Measurements from ENCODE around the gene CFAP73.

Gene CFAP73

DNA sequence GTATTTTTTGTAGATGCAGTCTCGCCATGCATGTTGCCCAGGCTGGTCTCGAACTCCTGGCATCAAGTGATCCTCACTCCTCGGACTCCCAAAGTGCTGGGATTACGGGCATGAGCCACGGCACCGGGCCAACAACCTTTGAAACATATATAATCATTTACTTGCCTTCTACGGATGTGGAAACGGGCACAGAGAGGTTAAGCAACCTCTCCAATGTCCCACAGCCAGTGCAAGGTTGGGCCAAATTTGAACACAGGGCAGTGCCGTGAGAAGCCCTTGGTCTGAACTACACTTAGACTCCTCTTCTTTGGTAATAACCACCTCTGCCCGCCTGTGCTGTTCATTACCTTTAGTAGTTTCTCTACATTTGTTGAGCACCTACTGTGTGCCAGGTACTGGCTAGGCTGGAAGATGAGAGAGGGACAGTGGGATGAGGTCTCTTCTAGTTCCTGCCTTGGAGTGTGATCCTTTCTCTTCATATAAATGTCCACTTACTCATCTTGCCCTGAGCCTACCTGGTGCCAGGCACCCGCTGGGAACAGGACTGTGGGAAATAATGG, 33.6 kb downstream of the CFAP73 start:
- H3K4me3 ChIP-seq (replicated peaks; ENCODE audit: low read depth, low read length): no peak overlapping the region
- TF ChIP-seq, protein P1, sequence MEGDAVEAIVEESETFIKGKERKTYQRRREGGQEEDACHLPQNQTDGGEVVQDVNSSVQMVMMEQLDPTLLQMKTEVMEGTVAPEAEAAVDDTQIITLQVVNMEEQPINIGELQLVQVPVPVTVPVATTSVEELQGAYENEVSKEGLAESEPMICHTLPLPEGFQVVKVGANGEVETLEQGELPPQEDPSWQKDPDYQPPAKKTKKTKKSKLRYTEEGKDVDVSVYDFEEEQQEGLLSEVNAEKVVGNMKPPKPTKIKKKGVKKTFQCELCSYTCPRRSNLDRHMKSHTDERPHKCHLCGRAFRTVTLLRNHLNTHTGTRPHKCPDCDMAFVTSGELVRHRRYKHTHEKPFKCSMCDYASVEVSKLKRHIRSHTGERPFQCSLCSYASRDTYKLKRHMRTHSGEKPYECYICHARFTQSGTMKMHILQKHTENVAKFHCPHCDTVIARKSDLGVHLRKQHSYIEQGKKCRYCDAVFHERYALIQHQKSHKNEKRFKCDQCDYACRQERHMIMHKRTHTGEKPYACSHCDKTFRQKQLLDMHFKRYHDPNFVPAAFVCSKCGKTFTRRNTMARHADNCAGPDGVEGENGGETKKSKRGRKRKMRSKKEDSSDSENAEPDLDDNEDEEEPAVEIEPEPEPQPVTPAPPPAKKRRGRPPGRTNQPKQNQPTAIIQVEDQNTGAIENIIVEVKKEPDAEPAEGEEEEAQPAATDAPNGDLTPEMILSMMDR (IDR thresholded peaks at IDR 0.05; ENCODE audit: insufficient read depth, low read length, poor library complexity, severe bottlenecking): no peak
- H3K27me3 ChIP-seq (replicated peaks; ENCODE audit: control insufficient read depth, insufficient read depth, low read length): no peaks in the 10 kb centered on the region
- H3K36me3 ChIP-seq (ENCODE audit: control insufficient read depth, insufficient read depth, low read length): peaks cover 26% of the 10 kb centered on the region
- no peak for DNase-seq (ENCODE audit: extremely low read depth, insufficient read length)

DNA sequence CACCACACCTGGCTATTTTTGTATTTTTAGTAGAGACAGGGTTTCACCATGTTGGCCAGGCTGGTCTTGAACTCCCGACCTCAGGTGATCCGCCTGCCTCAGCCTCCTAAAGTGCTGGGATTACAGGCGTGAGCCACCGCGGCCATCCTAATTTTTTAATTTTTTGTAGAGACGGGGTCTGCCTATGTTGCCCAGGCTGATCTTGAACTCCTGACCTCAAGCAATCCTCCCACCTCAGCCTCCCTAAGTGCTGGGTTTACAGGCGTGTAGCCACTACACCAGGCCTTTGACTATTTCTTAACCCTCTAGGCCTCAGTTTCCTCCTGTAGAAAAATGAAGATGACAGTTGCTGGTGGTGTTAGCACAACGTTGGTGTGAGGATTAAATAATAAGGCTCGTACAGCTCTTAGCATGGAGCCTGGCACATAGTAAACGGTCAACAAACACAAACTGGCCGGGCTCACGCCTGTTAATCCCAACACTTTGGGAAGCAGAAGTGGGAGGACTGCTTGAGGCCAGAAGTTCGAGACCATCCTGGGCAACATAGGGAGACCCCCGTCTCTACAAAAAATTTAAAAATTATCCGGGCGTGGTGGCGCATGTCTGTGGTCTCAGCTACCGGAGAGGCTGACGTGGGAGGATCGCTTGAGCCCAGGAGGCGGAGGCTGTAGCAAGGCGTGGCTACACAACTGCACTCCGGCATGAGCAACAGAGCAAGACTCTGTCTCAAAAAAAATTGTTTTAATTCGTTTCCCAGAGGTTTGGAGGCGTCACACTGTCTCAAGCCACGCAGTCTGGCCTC, 34.8 kb downstream of the CFAP73 start:
- no peaks in the 10 kb centered on the region for H3K27me3 ChIP-seq (replicated peaks; ENCODE audit: control insufficient read depth, insufficient read depth, low read length)
- peak overlapping the region; percentile 92 for H3K4me3 ChIP-seq (replicated peaks; ENCODE audit: low read depth, low read length)
- H3K36me3 ChIP-seq (ENCODE audit: control insufficient read depth, insufficient read depth, low read length): peaks cover 18% of the 10 kb centered on the region
- no peak for DNase-seq (ENCODE audit: extremely low read depth, insufficient read length)
- TF ChIP-seq, protein P1 (IDR thresholded peaks at IDR 0.05; ENCODE audit: insufficient read depth, low read length, poor library complexity, severe bottlenecking): no peak

DNA sequence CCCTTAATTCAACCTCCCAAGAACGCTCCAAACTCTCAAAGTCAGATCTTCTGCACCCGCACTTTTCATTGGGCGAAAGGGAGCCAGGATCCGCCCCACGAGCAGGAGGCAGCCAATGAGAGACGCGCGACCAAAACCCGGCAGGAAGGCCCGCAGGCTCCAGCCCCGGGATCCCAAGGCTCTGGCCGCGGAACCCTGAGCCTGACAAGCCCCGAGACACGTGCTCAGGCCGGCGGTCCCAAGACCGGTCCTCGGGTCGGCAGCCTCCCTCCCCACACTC, 35.3 kb downstream of the CFAP73 start:
- DNase-seq (ENCODE audit: extremely low read depth, insufficient read length): peak; percentile 91

DNA sequence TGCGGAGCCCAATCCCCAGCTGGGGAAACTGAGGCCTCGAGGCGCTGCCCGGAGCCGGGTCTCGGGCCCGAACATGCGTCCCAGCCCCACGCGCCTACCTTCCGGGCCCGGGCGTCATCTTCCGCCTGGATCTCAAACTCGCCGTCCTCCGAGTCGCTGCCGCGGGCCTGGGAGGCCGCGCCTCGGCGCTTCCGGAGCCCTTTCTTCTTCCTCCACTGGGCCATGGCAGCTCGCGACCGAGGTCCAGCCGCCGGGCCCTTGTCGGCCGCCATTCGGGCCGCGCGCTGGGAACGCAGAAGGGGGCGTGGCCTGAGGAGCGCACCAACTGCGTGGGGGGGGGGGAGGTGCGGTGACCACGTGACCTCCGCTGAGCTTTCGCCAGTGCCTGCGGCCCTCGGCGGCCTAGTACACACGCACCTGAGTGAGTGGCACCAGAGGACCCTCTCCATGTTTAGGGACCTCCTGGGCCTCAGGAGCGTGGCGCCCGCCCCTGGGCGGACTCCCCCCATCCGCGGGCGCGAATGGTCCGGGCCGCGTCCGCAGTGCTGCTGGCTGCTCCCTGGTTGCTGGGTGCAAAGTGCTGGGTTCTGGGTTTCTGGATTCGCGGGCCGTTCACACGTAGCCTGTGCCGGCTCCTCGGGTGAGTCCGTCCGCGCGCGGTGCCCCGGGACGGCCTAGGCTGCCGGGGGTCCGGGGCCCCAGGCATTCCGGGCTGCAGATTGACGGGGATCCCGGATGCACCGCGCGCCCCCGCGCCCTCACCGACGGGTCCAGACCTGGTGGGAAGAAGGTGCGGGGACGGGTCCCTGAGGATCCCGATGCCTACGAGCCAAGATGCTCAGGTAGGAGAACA, 35.9 kb downstream of the CFAP73 start, which contains the start of the genes DDX54 and RITA1:
DDX54 (minus strand) TSS at position 299 of the 853 bp plus-strand sequence; CDS start at position 272, 27 bp downstream.
RITA1 (plus strand) TSS at position 542 of the 853 bp plus-strand sequence. CDS start 1,026 bp downstream, outside the sequence.
- DNase-seq (ENCODE audit: extremely low read depth, insufficient read length): peak; percentile 91
- Histone ChIP-seq H3K27me3 (replicated peaks; ENCODE audit: control insufficient read depth, insufficient read depth, low read length) (no peaks in the 10 kb centered on the region), H3K36me3 (ENCODE audit: control insufficient read depth, insufficient read depth, low read length) (peaks cover 12% of the 10 kb centered on the region), H3K4me3 (replicated peaks; ENCODE audit: low read depth, low read length) (peak within 1 kb of the TSS; percentile 92)
- TF ChIP-seq, protein P1 (IDR thresholded peaks at IDR 0.05; ENCODE audit: insufficient read depth, low read length, poor library complexity, severe bottlenecking): no peak

More for the DNA sequence above, 35.3 kb downstream of the CFAP73 start:
- TF ChIP-seq, protein P1 (IDR thresholded peaks at IDR 0.05; ENCODE audit: insufficient read depth, low read length, poor library complexity, severe bottlenecking): no peak
- H3K27me3 ChIP-seq (replicated peaks; ENCODE audit: control insufficient read depth, insufficient read depth, low read length): no peaks in the 10 kb centered on the region
- H3K4me3 ChIP-seq (replicated peaks; ENCODE audit: low read depth, low read length): peak overlapping the region; percentile 92
- peaks cover 14% of the 10 kb centered on the region for H3K36me3 ChIP-seq (ENCODE audit: control insufficient read depth, insufficient read depth, low read length)

DNA sequence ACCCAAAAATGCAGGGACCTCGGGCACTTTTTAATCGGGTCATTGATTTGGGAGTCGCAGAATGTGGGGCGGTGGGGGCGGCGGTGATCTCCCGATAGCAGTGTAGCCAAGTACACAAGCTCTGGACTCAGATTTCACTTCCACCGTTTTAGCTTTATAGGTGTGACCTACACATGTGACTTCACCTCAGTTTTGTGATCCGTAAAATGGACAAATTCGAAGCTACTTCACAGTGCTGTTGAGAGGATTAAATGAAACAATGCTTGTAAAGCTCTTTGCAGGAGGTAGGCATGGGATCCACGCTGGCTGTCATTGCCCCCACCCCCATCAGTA, 36.5 kb downstream of the CFAP73 start:
- no peak for DNase-seq (ENCODE audit: extremely low read depth, insufficient read length)
- H3K27me3 ChIP-seq (replicated peaks; ENCODE audit: control insufficient read depth, insufficient read depth, low read length): no peaks in the 10 kb centered on the region
- peak overlapping the region; percentile 92 for H3K4me3 ChIP-seq (replicated peaks; ENCODE audit: low read depth, low read length)
- peaks cover 10% of the 10 kb centered on the region for H3K36me3 ChIP-seq (ENCODE audit: control insufficient read depth, insufficient read depth, low read length)
- TF ChIP-seq, protein P1 (IDR thresholded peaks at IDR 0.05; ENCODE audit: insufficient read depth, low read length, poor library complexity, severe bottlenecking): no peak
